GM12878 (cell line): ENCODE results near the gene NEGR1. TPM values are rescaled to one million over a fixed set of nuclear protein-coding genes. Genes with fewer than 3 reads are reported as not detected.

ENCODE experiments used
- ATAC-seq: fragments of 200-7000 bp; cut with Tn5 transposase; 3 replicates; pipeline ENCODE4 v1.9.1; 2020; ENCODE audit warnings: mild to moderate bottlenecking, moderate library complexity
- BruUV-seq: library from RNA; stranded (reverse); fragments of 400-500 nt; replicated peaks from 2 replicates; lab custom pipeline; 2021; lab: Mats Ljungman, UMichigan
- CTCF ChIA-PET: fragments of 300-600 bp; sonication (Branson Sonifier 250); formaldehyde crosslinking; extraction: SDS; loops from one replicate; lab custom pipeline; 2021; ENCODE audit warnings: inconsistent platforms; lab: Yijun Ruan, JAX
- POLR2A ChIA-PET: fragments of 350-600 bp; formaldehyde crosslinking; extraction: SDS; loops from one replicate; lab custom pipeline; 2021; ENCODE audit warnings: inconsistent platforms; lab: Charles Lee
- RAD21 ChIA-PET: fragments of 300-600 bp; sonication (Branson Sonifier 250); formaldehyde crosslinking; loops from one replicate; lab custom pipeline; 2023; ENCODE audit warnings: antibody characterized with exemption; ENCODE audit not compliant: unreplicated experiment; lab: Charles Lee
- SMC1A ChIA-PET: fragments of 300-600 bp; sonication (Branson Sonifier 250); formaldehyde crosslinking; loops from one replicate; lab custom pipeline; 2023; ENCODE audit not compliant: unreplicated experiment, uncharacterized antibody; lab: Charles Lee
- DNase-seq: peaks from one replicate; pipeline ENCODE4 v3.0.0-alpha.2; 2011; ENCODE audit warnings: low read depth, low spot score
- FAIRE-seq: peaks from 3 replicates; lab custom pipeline; 2011; peaks lifted over from hg19 to GRCh38; lab: Jason Lieb, UNC
- H2AFZ ChIP-seq: 2 replicates; pipeline ENCODE4 v1.6.0; 2011; ENCODE audit warnings: low read depth, low read length, control low read depth; ENCODE audit not compliant: control insufficient read depth
- H3K27ac ChIP-seq: 2 replicates; pipeline ENCODE4 v1.5.1; 2011; ENCODE audit warnings: control low read depth; ENCODE audit not compliant: control insufficient read depth, insufficient read depth
- H3K27me3 ChIP-seq, 2 experiments: replicated peaks in 1 of 2; 2 replicates each; pipeline versions ENCODE4 v1.6.0 to v1.6.1; 2011; ENCODE audit warnings: low read length in 1 of 2; ENCODE audit not compliant: control insufficient read depth in 2 of 2, insufficient read depth in 2 of 2
- H3K36me3 ChIP-seq, 2 experiments: 2 replicates each; pipeline ENCODE4 v1.5.1; 2011; ENCODE audit warnings: low read length in 1 of 2; ENCODE audit not compliant: control insufficient read depth in 2 of 2, insufficient read depth in 2 of 2
- H3K4me1 ChIP-seq: 2 replicates; pipeline ENCODE4 v1.6.1; 2011; ENCODE audit warnings: mild to moderate bottlenecking, low read length, moderate library complexity, mixed read lengths; ENCODE audit not compliant: control insufficient read depth, insufficient read depth
- H3K4me2 ChIP-seq: 2 replicates; pipeline ENCODE4 v1.6.0; 2011; ENCODE audit warnings: control low read depth; ENCODE audit not compliant: control insufficient read depth, insufficient read depth
- H3K4me3 ChIP-seq: fragments of 200-600 bp; sonication (generic); 2 replicates; pipeline ENCODE4 v1.5.1; 2016
- H3K79me2 ChIP-seq: 2 replicates; pipeline ENCODE4 v1.6.0; 2011; ENCODE audit warnings: low read length; ENCODE audit not compliant: control insufficient read depth, insufficient read depth
- H3K9ac ChIP-seq: 2 replicates; pipeline ENCODE4 v1.8.0; 2011; ENCODE audit warnings: low read length, control low read depth, mixed read lengths; ENCODE audit not compliant: control insufficient read depth, insufficient read depth
- H3K9me3 ChIP-seq: replicated peaks from 3 replicates; pipeline ENCODE4 v1.5.1; 2011; ENCODE audit warnings: mild to moderate bottlenecking, low read length; ENCODE audit not compliant: control insufficient read depth, insufficient read depth
- H4K20me1 ChIP-seq: 2 replicates; pipeline ENCODE4 v1.6.0; 2011; ENCODE audit not compliant: control insufficient read depth, insufficient read depth
- CUX1 ChIP-seq: IDR thresholded peaks from 2 replicates; pipeline ENCODE4 v1.6.1; 2012; ENCODE audit warnings: improper control_type of control experiment, low read depth, low read length; ENCODE audit not compliant: insufficient replicate concordance
- ESRRA ChIP-seq: IDR thresholded peaks from 2 replicates; pipeline ENCODE4 v1.6.1; 2012; ENCODE audit warnings: mild to moderate bottlenecking, low read length, improper control_type of control experiment
- RFX5 ChIP-seq: IDR thresholded peaks from 2 replicates; pipeline ENCODE4 v1.6.1; 2011; ENCODE audit warnings: low read depth, low read length, improper control_type of control experiment
- SMC3 ChIP-seq: IDR thresholded peaks from 2 replicates; pipeline ENCODE4 v1.6.1; 2011; ENCODE audit warnings: low read length, improper control_type of control experiment, borderline replicate concordance
- TAF1 ChIP-seq: IDR thresholded peaks from 2 replicates; pipeline ENCODE4 v1.6.1; 2011; ENCODE audit warnings: mild to moderate bottlenecking, low read depth, low read length, borderline replicate concordance
- ZBED1 ChIP-seq: IDR thresholded peaks from 2 replicates; pipeline ENCODE4 v1.6.1; 2016; ENCODE audit warnings: borderline replicate concordance
- ZBTB11 ChIP-seq: fragments of 450-650 bp; formaldehyde crosslinking; IDR thresholded peaks from 2 replicates; pipeline ENCODE4 v1.5.0; 2022; ENCODE audit warnings: mild to moderate bottlenecking, missing genetic modification characterization
- ZNF384 ChIP-seq: IDR thresholded peaks from 2 replicates; pipeline ENCODE4 v1.6.1; 2012; ENCODE audit warnings: low read depth, mild to moderate bottlenecking, low read length, improper control_type of control experiment, borderline replicate concordance
- ZZZ3 ChIP-seq: IDR thresholded peaks from 2 replicates; pipeline ENCODE4 v1.6.1; 2011; ENCODE audit warnings: low read depth; ENCODE audit not compliant: control insufficient read depth, insufficient read length
- WGBS: methylation state at CpG from one replicate; pipeline ENCODE4 v1.1.6; 2016; ENCODE audit warnings: low lambda C conversion rate; ENCODE audit not compliant: insufficient replicate concordance, insufficient coverage; ENCODE audit errors: missing lambda C conversion rate; 5-methylcytosine and 5-hydroxymethylcytosine counted together
- in situ Hi-C: fragments of 300-500 bp; cut with MboI; formaldehyde crosslinking; loops from 9 replicates; pipeline ENCODE4 v1.14.3; 2018; ENCODE audit warnings: mixed read lengths
- intact Hi-C: fragments of 100-400 bp; cut with micrococcal nuclease; formaldehyde crosslinking; loops from one replicate; pipeline ENCODE4 v1.14.2; 2022; ENCODE audit not compliant: unreplicated experiment
- polyA plus RNA-seq, 11 experiments: library from polyadenylated mRNA; depleted of rRNA in 4 of 11; unstranded in 6 of 11; stranded (reverse) in 5 of 11; fragments of >200 nt; fragmentation: Nextera tagmentation in 4 of 11; fragmentation: Illumina TruSeq in 1 of 11; extraction: Ambion mirVana in 4 of 11; extraction: Trizol in 1 of 11; gene quantifications; 1 replicate in 1 of 11; 2 replicates in 10 of 11; pipeline versions ENCODE4 v1.2.1 to v1.2.3, GENCODE V29; 2011 to 2016; ENCODE audit warnings: inconsistent platforms in 2 of 11, missing spikeins in 2 of 11, low read depth in 1 of 11
- total RNA-seq, 4 experiments: library from RNA; depleted of rRNA in 3 of 4; stranded (reverse); fragments of >200 nt in 3 of 4; fragmentation: Illumina TruSeq in 1 of 4; extraction: Trizol in 1 of 4; gene quantifications; 2 replicates each; pipeline versions ENCODE4 v1.2.1 to v1.2.3, GENCODE V29; 2013 to 2021

The NEGR1 gene
- total and polyA plus RNA-seq, 10 of the 15 experiments (the other 5 are each of a cell fraction or from before 2014, with no cell fraction given), result under 0.01 to 0.03 (median 0.01) TPM; not detected in 7

- H4K20me1 ChIP-seq, result no peaks in the 10 kb centered on the region
- H3K4me3 ChIP-seq, result no peak overlapping the region
- ChIA-PET SMC1A (interaction anchor here (1.1 kb wide), 1 partner anchor 15 kb away, joined by 3 read pairs; no protein-coding TSS in a partner anchor), CTCF (no interaction called here), POLR2A (no interaction called here), RAD21 (no interaction called here)
- intact Hi-C loops, result no loop called here
- H3K36me3 ChIP-seq, result no peaks in the 10 kb centered on the region
- H3K4me1 ChIP-seq, result no peaks in the 10 kb centered on the region
- no peaks in the 10 kb centered on the region for H3K9me3 ChIP-seq
- no peak for ATAC-seq
- WGBS, result 47% methylated on average over 2 of the region's 2 CpGs
- no peak overlapping the region for H2AFZ ChIP-seq
- no TSS peak for BruUV-seq
- no peak for FAIRE-seq
- in situ Hi-C loops, result no loop called here
- TF ChIP-seq ZBED1, result no peak
- no peaks in the 10 kb centered on the region for H3K79me2 ChIP-seq
- DNase-seq, result no peak
- H3K4me2 ChIP-seq, result no peak overlapping the region
- no peaks in the 10 kb centered on the region for H3K27me3 ChIP-seq
- H3K27ac ChIP-seq, result no peak overlapping the region
- H3K9ac ChIP-seq, result no peak overlapping the region
Measured at GRCh38 chr1:71372496-71372895, 909.8 kb downstream of the NEGR1 start.

- CTCF ChIA-PET, result no interaction called here
- SMC1A ChIA-PET, result no interaction called here
- TF ChIP-seq TAF1 (no peak), ZNF384 (no peak), ESRRA (no peak), ZZZ3 (no peak), RFX5 (no peak), ZBTB11 (CRISPR knock-in tag) (no peak), CUX1 (no peak), SMC3 (no peak)
Measured at GRCh38 chr1:71371581-71371980, 910.8 kb downstream of the NEGR1 start.

More at GRCh38 chr1:71371581-71371980, 910.8 kb downstream of the NEGR1 start:
- FAIRE-seq (no peak), ATAC-seq (no peak), DNase-seq (no peak)
- no peak overlapping the region for H2AFZ ChIP-seq
- RAD21 ChIA-PET, result no interaction called here
- intact Hi-C loops (no loop called here), in situ Hi-C loops (no loop called here)
- no peaks in the 10 kb centered on the region for H3K36me3 ChIP-seq
- no peaks in the 10 kb centered on the region for H4K20me1 ChIP-seq
- no peaks in the 10 kb centered on the region for H3K27me3 ChIP-seq
- no peaks in the 10 kb centered on the region for H3K79me2 ChIP-seq
- H3K4me2 ChIP-seq, result no peak overlapping the region
- no peaks in the 10 kb centered on the region for H3K4me1 ChIP-seq
- no peak overlapping the region for H3K9ac ChIP-seq
- POLR2A ChIA-PET, result no interaction called here
- WGBS, result 0% methylated on average over 1 of the region's 1 CpG
- H3K4me3 ChIP-seq, result no peak overlapping the region
- H3K9me3 ChIP-seq, result no peaks in the 10 kb centered on the region
- BruUV-seq, result no TSS peak
- H3K27ac ChIP-seq, result no peak overlapping the region
